ENCODE measurements around the gene RBM38. TPM values are rescaled to one million over a fixed set of nuclear protein-coding genes. Genes with fewer than 3 reads are reported as not detected.
A peak's percentile ranks its signal among the peaks of the same experiment; 100 is the strongest.

The RBM38 gene
- total and polyA plus RNA-seq, 9 of the 15 experiments (the other 6 are each of a cell fraction or from before 2014, with no cell fraction given), result 0.28 to 82.4 (median 33.2) TPM

GRCh38 chr20:57432862-57433491 lies 41.8 kb downstream of the RBM38 start (continued):
- TF ChIP-seq NR4A1 (CRISPR knock-in tag; IDR thresholded peaks at IDR 0.05) (no peak), NR4A1 (tag; IDR thresholded peaks at IDR 0.05) (peak; percentile 46; the same call in 1 of the 2 replicates), HDAC2 (IDR thresholded peaks at IDR 0.05) (no peak), CHAMP1 (IDR thresholded peaks at IDR 0.05) (no peak), MED1 (CRISPR knock-in tag; IDR thresholded peaks at IDR 0.05; ENCODE audit: borderline replicate concordance) (no peak), HNRNPLL (IDR thresholded peaks at IDR 0.05; ENCODE audit: low read depth, low read length, poor library complexity, severe bottlenecking) (no peak), IFI16 (CRISPR knock-in tag; IDR thresholded peaks at IDR 0.05) (no peak), TSHZ1 (CRISPR knock-in tag; IDR thresholded peaks at IDR 0.05) (0 out of 2 replicates have a peak, but pooled peaks have one; percentile 56), ZNF740 (CRISPR knock-in tag; IDR thresholded peaks at IDR 0.05) (no peak), ZNF740 (tag; IDR thresholded peaks at IDR 0.05) (no peak), ZBTB7A (IDR thresholded peaks at IDR 0.05; ENCODE audit: borderline replicate concordance, control insufficient read depth, low read depth, low read length) (peak; percentile 58; the same call in 1 of the 2 replicates), TRIM25 (IDR thresholded peaks at IDR 0.05; ENCODE audit: borderline replicate concordance) (no peak), TAF1 (IDR thresholded peaks at IDR 0.05; ENCODE audit: control insufficient read depth, extremely low read depth, insufficient read depth, low read length, severe bottlenecking) (no peak), NFE2L1 (tag; IDR thresholded peaks at IDR 0.05; ENCODE audit: borderline replicate concordance, low read depth) (no peak), CSDE1 (IDR thresholded peaks at IDR 0.05) (no peak), POLR2H (tag; IDR thresholded peaks at IDR 0.05; ENCODE audit: low read depth) (no peak), ZNF134 (CRISPR knock-in tag; conservative IDR thresholded peaks at IDR 0.05) (no peak)
